Adrenal gland (tissue), 12 donors: ENCODE results near the gene UNC5A. TPM values are rescaled to one million over a fixed set of nuclear protein-coding genes. Genes with fewer than 3 reads are reported as not detected.

Experiments used
- DNase-seq, 7 donors: peaks; one replicate each; pipeline ENCODE4 v3.0.0-alpha.2; 2019 to 2020
- H3K27ac ChIP-seq, 5 donors: fragments of 200-600 bp; sonication (generic) in 4 of 5; 1 replicate in 3 of 5; 2 replicates in 2 of 5; pipeline versions ENCODE4 v1.5.1 to v1.8.0; 2016 to 2020; ENCODE audit warnings: mild to moderate bottlenecking in 1 of 5
- H3K27me3 ChIP-seq: fragments of 200-600 bp; 2 replicates; pipeline ENCODE4 v1.8.0; 2021
- H3K36me3 ChIP-seq, 2 donors: fragments of 200-600 bp; replicated peaks in 1 of 2; 1 replicate in 1 of 2; 2 replicates in 1 of 2; pipeline versions ENCODE4 v1.5.1 to v1.8.0; 2018 to 2022
- H3K4me1 ChIP-seq, 2 donors: fragments of 200-600 bp; replicated peaks in 1 of 2; 1 replicate in 1 of 2; 2 replicates in 1 of 2; pipeline versions ENCODE4 v1.5.1 to v1.8.0; 2018 to 2021
- H3K4me3 ChIP-seq, 4 donors: fragments of 200-600 bp; sonication (generic) in 3 of 4; one replicate each; pipeline ENCODE4 v1.5.1; 2016 to 2018
- H3K9me3 ChIP-seq, 3 donors: fragments of 200-600 bp; sonication (generic) in 1 of 3; replicated peaks in 1 of 3; 1 replicate in 2 of 3; 2 replicates in 1 of 3; pipeline versions ENCODE4 v1.5.1 to v1.8.0; 2016 to 2021
- CTCF ChIP-seq, 6 experiments: fragments of 450-650 bp in 4 of 6; fragments of 200-600 bp in 2 of 6; sonication (generic) in 1 of 6; IDR thresholded peaks; 1 replicate in 5 of 6; 2 replicates in 1 of 6; pipeline versions ENCODE4 v1.5.1 to v1.8.0; 2016 to 2021; ENCODE audit warnings: antibody characterized with exemption in 6 of 6, mild to moderate bottlenecking in 2 of 6, moderate library complexity in 1 of 6
- POLR2A ChIP-seq, 2 donors: fragments of 450-650 bp; IDR thresholded peaks; one replicate each; pipeline ENCODE4 v1.6.1; 2017; ENCODE audit warnings: antibody characterized with exemption in 2 of 2, mild to moderate bottlenecking in 2 of 2, moderate library complexity in 1 of 2
- WGBS, 4 donors: extraction: QIAGEN DNeasy Blood & Tissue Kit in 2 of 4; methylation state at CpG; one replicate each; pipeline versions ENCODE4 v1.1.5 to v1.1.7; 2013 to 2017; 5-methylcytosine and 5-hydroxymethylcytosine counted together
- intact Hi-C, 2 donors: fragments of 100-400 bp; cut with DNase I; formaldehyde crosslinking; loops; one replicate each; pipeline versions ENCODE4 v1.14.1 to v1.15.0; 2022 to 2023
- polyA plus RNA-seq, 3 donors: library from polyadenylated mRNA; stranded (reverse); fragments of 200-250 nt in 2 of 3; fragments of 350-450 nt in 1 of 3; fragmentation: Illumina TruSeq in 1 of 3; extraction: RNeasy Lipid Tissue Mini Kit (QIAGEN cat#74804) in 1 of 3; gene quantifications; one replicate each; pipeline ENCODE4 v1.2.3, GENCODE V29; 2013 to 2014
- total RNA-seq, 9 donors: library from RNA; depleted of rRNA in 4 of 9; stranded (reverse); fragments of >200 nt in 4 of 9; fragments of 120-200 nt in 1 of 9; fragmentation: NEBNext Ultra II Directional in 1 of 9; extraction: Animal tissue kit (Norgen Biotek cat#: 25700) in 1 of 9; gene quantifications; one replicate each; pipeline versions ENCODE4 v1.1.0 to v1.2.4, GENCODE V29; 2013 to 2023
- donor health status: healthy with polysubstance abuse.
- donor health status: Bipolar disorder and iron deficiency.
- donor health status: DM: yes; HTN: yes; CAD: no.
- donor health status: DM: no; HTN: no; CAD: no.
- donor health status: DM: no; HTN: no; CAD: no.
- donor health status: DM: yes; HTN: yes; CAD: no.

The UNC5A gene
- total and polyA plus RNA-seq, 12 donors: 0.06 to 19.7 (median 3.5) TPM; not detected in 2

- H3K9me3 ChIP-seq: no peaks in the 10 kb centered on the region
- DNase-seq: peak in 1 of 7 donors; percentile 15
- intact Hi-C loops: no loop called here
- H3K36me3 ChIP-seq: no peaks in the 10 kb centered on the region
- H3K4me3 ChIP-seq: no peak overlapping the region
- WGBS, 4 donors: 35 to 48% (median 45%) methylated on average over 8 of the region's 8 CpGs
- peaks cover 10% of the 10 kb centered on the region for H3K27me3 ChIP-seq
- no peak for TF ChIP-seq CTCF (IDR thresholded peaks at IDR 0.05)
- TF ChIP-seq POLR2A (IDR thresholded peaks at IDR 0.05): no peak
- H3K27ac ChIP-seq: no peak overlapping the region
- H3K4me1 ChIP-seq: no peaks in the 10 kb centered on the region
Observed at GRCh38 chr5:176803943-176804498, 6.3 kb upstream of the UNC5A start.

GRCh38 chr5:176806137-176806536, 4.2 kb upstream of the UNC5A start:
- Histone ChIP-seq H3K27me3 (peaks cover 27% of the 10 kb centered on the region), H3K9me3 (no peaks in the 10 kb centered on the region), H3K27ac (no peak overlapping the region), H3K4me1 (peaks cover 4 to 7% of the 10 kb centered on the region in 2 donors), H3K36me3 (no peaks in the 10 kb centered on the region), H3K4me3 (no peak overlapping the region)
- 0 to 22% (median 6%) methylated on average over 1 of the region's 1 CpG for WGBS, 4 donors
- no peak for DNase-seq
- intact Hi-C loops: no loop called here
- no peak for TF ChIP-seq POLR2A (IDR thresholded peaks at IDR 0.05)
- TF ChIP-seq CTCF (IDR thresholded peaks at IDR 0.05): no peak

- peaks cover 45% of the 10 kb centered on the region for H3K27me3 ChIP-seq
- H3K4me1 ChIP-seq: peaks cover 4 to 7% of the 10 kb centered on the region in 2 donors
- TF ChIP-seq CTCF (IDR thresholded peaks at IDR 0.05): no peak
- TF ChIP-seq POLR2A (IDR thresholded peaks at IDR 0.05): no peak
- intact Hi-C loops: no loop called here
- H3K9me3 ChIP-seq: no peaks in the 10 kb centered on the region
- no peak for DNase-seq
- peak overlapping the region in 1 of 5 donors; percentile 26 for H3K27ac ChIP-seq
- no peak overlapping the region for H3K4me3 ChIP-seq
- no peaks in the 10 kb centered on the region for H3K36me3 ChIP-seq
- WGBS, 4 donors: 0 to 2% (median 1%) methylated on average over 14 to 48 of the region's 48 CpGs
Observed at GRCh38 chr5:176809544-176810080, 747 bp upstream of the UNC5A start.

GRCh38 chr5:176810687-176811501, 535 bp downstream of the UNC5A start:
- Histone ChIP-seq H3K4me3 (peak overlapping the region in 1 of 4 donors; percentile 19), H3K4me1 (peaks cover 4 to 7% of the 10 kb centered on the region in 2 donors), H3K27me3 (peaks cover 47% of the 10 kb centered on the region), H3K36me3 (no peaks in the 10 kb centered on the region), H3K27ac (peak overlapping the region in 1 of 5 donors; percentile 54), H3K9me3 (no peaks in the 10 kb centered on the region)
- DNase-seq: peak in 1 of 7 donors; percentile 87
- intact Hi-C loops: no loop called here
- 1 to 13% (median 4%) methylated on average over 20 to 68 of the region's 68 CpGs for WGBS, 4 donors
- TF ChIP-seq CTCF (IDR thresholded peaks at IDR 0.05) (no peak), POLR2A (IDR thresholded peaks at IDR 0.05) (peak in 1 of 2 donors; percentile 55)
